Endodermal cell (in vitro differentiated cells): Measurements from ENCODE around the gene SSBP3. TPM values are rescaled to one million over a fixed set of nuclear protein-coding genes. Genes with fewer than 3 reads are reported as not detected.

Source experiments
- DNase-seq: peaks from one replicate; pipeline ENCODE4 v3.0.0-alpha.2; 2017
- H3K27ac ChIP-seq: 2 replicates; pipeline ENCODE4 v1.5.1; 2013; ENCODE audit warnings: mild to moderate bottlenecking, low read depth, low read length, moderate library complexity
- H3K27me3 ChIP-seq: 2 replicates; pipeline ENCODE4 v1.6.1; 2013; ENCODE audit warnings: mild to moderate bottlenecking, low read length, moderate library complexity; ENCODE audit not compliant: insufficient read depth, control insufficient read depth, poor library complexity, severe bottlenecking
- H3K36me3 ChIP-seq: 2 replicates; pipeline ENCODE4 v1.7.0; 2013; ENCODE audit warnings: mild to moderate bottlenecking, low read length, moderate library complexity; ENCODE audit not compliant: control insufficient read depth, insufficient read depth
- H3K4me1 ChIP-seq: one replicate; pipeline ENCODE4 v1.7.0; 2013; ENCODE audit warnings: low read length; ENCODE audit not compliant: control insufficient read depth, insufficient read depth
- H3K4me3 ChIP-seq: 2 replicates; pipeline ENCODE4 v1.5.1; 2013; ENCODE audit warnings: mild to moderate bottlenecking, low read length, moderate library complexity
- H3K9ac ChIP-seq: 2 replicates; pipeline ENCODE4 v1.6.1; 2013; ENCODE audit warnings: mild to moderate bottlenecking, low read length, moderate library complexity; ENCODE audit not compliant: poor library complexity, severe bottlenecking; ENCODE audit errors: extremely low read depth
- H3K9me3 ChIP-seq: 2 replicates; pipeline ENCODE4 v1.6.1; 2013; ENCODE audit warnings: mild to moderate bottlenecking, low read length, moderate library complexity; ENCODE audit not compliant: control insufficient read depth
- H3K27ac Mint-ChIP-seq: 2 replicates; pipeline ENCODE4 v1.8.0; 2020; ENCODE audit warnings: mixed read lengths
- H3K27me3 Mint-ChIP-seq: 2 replicates; pipeline ENCODE4 v1.8.0; 2021; ENCODE audit warnings: mild to moderate bottlenecking, mixed read lengths; ENCODE audit not compliant: insufficient read depth
- H3K36me3 Mint-ChIP-seq: 2 replicates; pipeline ENCODE4 v1.8.0; 2020; ENCODE audit warnings: low read depth, mixed read lengths
- H3K4me1 Mint-ChIP-seq: 2 replicates; pipeline ENCODE4 v1.8.0; 2020; ENCODE audit warnings: mixed read lengths
- H3K4me3 Mint-ChIP-seq: 2 replicates; pipeline ENCODE4 v1.8.0; 2020; ENCODE audit warnings: mild to moderate bottlenecking, moderate library complexity, mixed read lengths
- H3K9me3 Mint-ChIP-seq: 2 replicates; pipeline ENCODE4 v1.8.0; 2020; ENCODE audit warnings: mild to moderate bottlenecking, mixed read lengths
- CTCF ChIP-seq: fragments of 200-600 bp; sonication (generic); conservative IDR thresholded peaks from 2 replicates; pipeline ENCODE4 v1.5.0; 2021; ENCODE audit warnings: antibody characterized with exemption, mild to moderate bottlenecking
- WGBS, 2 experiments: methylation state at CpG; one replicate each; pipeline versions ENCODE4 v1.1.5 to v1.1.7; 2013; ENCODE audit warnings: missing lambda C conversion rate in 2 of 2, mixed read lengths in 1 of 2; ENCODE audit not compliant: insufficient coverage in 1 of 2, insufficient read length in 1 of 2; 5-methylcytosine and 5-hydroxymethylcytosine counted together
- total RNA-seq, 2 donors: library from RNA; stranded (reverse); fragmentation: NEBNext Ultra II Directional in 1 of 2; extraction: Animal tissue kit (Norgen Biotek cat#: 25700) in 1 of 2; gene quantifications; 2 replicates in 1 of 2; 3 replicates in 1 of 2; pipeline ENCODE4 v1.2.1, GENCODE V29; 2021

The SSBP3 gene
- total RNA-seq, 2 donors from 2014 or later = 342 TPM

DNA sequence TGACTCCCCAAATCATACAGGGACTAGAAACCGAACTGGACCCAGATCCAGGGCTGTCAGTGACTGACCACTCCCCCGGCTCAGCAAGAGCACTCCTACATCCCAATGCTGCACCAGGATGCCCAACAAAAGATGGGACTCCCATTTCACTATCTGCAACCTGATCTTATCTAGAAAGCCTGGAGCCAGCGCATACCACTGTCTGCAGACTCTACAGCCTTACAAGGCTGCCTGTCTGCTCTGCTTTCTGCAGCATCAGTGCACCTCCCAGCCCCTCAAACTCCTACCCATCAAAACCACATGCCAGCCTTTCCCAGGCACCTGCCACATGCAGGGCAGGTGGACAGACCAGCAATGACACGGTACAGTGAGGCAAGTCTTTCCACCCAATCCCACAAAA is 52.2 kb downstream of the SSBP3 start:
- Histone ChIP-seq H3K27ac (no peak overlapping the region), H3K9me3 (no peaks in the 10 kb centered on the region), H3K36me3 (peaks cover 92% of the 10 kb centered on the region), H3K4me3 (peak overlapping the region; percentile 50), H3K27me3 (no peaks in the 10 kb centered on the region), H3K9ac (no peak overlapping the region), H3K4me1 (peaks cover 56% of the 10 kb centered on the region)
- Mint-ChIP-seq H3K27ac (peak overlapping the region; percentile 66), H3K27me3 (no peaks in the 10 kb centered on the region), H3K4me3 (peak overlapping the region; percentile 30), H3K4me1 (peaks cover 90% of the 10 kb centered on the region), H3K36me3 (peaks cover 58% of the 10 kb centered on the region), H3K9me3 (no peaks in the 10 kb centered on the region)
- 72 to 84% methylated on average over 2 to 4 of the region's 4 CpGs for WGBS, 2 experiments
- TF ChIP-seq CTCF = no peak
- DNase-seq = peak; percentile 55

DNA sequence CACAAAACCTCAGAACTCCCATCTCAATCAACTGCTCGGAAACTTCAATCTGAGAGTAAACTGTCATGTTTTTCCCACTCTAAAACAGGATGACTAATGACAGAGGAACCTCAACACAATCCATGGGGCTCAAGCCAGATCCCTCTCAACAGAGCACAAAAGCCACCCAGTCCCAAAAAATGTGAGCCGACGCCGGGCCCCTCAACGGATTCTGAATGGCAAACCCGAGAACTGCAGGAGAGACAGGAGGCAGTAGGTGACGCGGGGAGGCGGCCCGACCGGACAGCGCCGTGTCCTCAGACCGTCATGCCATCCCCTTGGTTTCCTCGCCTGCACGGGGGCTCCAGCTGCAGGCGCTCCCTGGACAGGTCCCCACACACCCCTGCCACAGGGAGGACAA is 53.4 kb downstream of the SSBP3 start:
- H3K9me3 Mint-ChIP-seq = no peaks in the 10 kb centered on the region
- H3K27ac ChIP-seq = no peak overlapping the region
- H3K9me3 ChIP-seq = no peaks in the 10 kb centered on the region
- TF ChIP-seq CTCF = no peak
- H3K4me1 ChIP-seq = peaks cover 51% of the 10 kb centered on the region
- peaks cover 87% of the 10 kb centered on the region for H3K4me1 Mint-ChIP-seq
- 88 to 90% methylated on average over 11 to 17 of the region's 17 CpGs for WGBS, 2 experiments
- H3K27ac Mint-ChIP-seq = peak overlapping the region; percentile 29
- H3K36me3 ChIP-seq = peaks cover 91% of the 10 kb centered on the region
- no peaks in the 10 kb centered on the region for H3K27me3 ChIP-seq
- H3K9ac ChIP-seq = no peak overlapping the region
- no peak overlapping the region for H3K4me3 ChIP-seq
- no peaks in the 10 kb centered on the region for H3K27me3 Mint-ChIP-seq
- no peak for DNase-seq
- peaks cover 56% of the 10 kb centered on the region for H3K36me3 Mint-ChIP-seq
- H3K4me3 Mint-ChIP-seq = no peak overlapping the region

DNA sequence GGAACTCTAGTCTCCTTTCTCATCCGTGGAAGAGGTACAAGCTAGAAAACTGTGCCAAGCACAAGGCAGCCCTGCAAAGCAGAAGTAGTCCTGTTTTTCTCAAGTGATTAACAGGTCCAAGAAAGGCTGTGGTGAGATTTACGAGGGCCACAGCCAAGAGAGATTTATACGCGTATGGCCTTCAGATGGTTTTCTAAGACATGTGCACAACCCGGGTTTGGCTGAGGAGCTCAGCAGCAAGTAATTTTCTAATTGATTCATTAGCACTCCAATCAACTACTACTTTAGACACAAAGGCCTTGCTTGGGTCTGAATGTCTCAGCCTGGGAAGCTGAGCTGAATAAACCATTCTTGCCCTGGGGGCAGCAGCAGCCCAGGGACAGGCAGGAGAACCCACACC is 55.8 kb downstream of the SSBP3 start:
- peaks cover 31% of the 10 kb centered on the region for H3K4me1 ChIP-seq
- no peak for TF ChIP-seq CTCF
- H3K27ac Mint-ChIP-seq = peak overlapping the region; percentile 60

More for the DNA sequence above, 55.8 kb downstream of the SSBP3 start:
- Mint-ChIP-seq H3K4me3 (no peak overlapping the region), H3K27me3 (no peaks in the 10 kb centered on the region), H3K36me3 (peaks cover 53% of the 10 kb centered on the region), H3K9me3 (no peaks in the 10 kb centered on the region), H3K4me1 (peaks cover 68% of the 10 kb centered on the region)
- H3K9me3 ChIP-seq = no peaks in the 10 kb centered on the region
- 78 to 79% methylated on average over 5 of the region's 5 CpGs for WGBS, 2 experiments
- peak overlapping the region; percentile 41 for H3K27ac ChIP-seq
- H3K36me3 ChIP-seq = peaks cover 79% of the 10 kb centered on the region
- no peaks in the 10 kb centered on the region for H3K27me3 ChIP-seq
- H3K4me3 ChIP-seq = no peak overlapping the region
- DNase-seq = no peak
- H3K9ac ChIP-seq = no peak overlapping the region
